Epithelial cell of esophagus (primary cell): ENCODE measurements around the gene RAX2.

ENCODE experiments used
- DNase-seq: peaks from one replicate; pipeline ENCODE4 v3.0.0; 2010; ENCODE audit warnings: low read depth
- H3K4me3 ChIP-seq: 2 replicates; pipeline ENCODE4 v1.5.1; 2011; ENCODE audit warnings: mild to moderate bottlenecking, low read length, control low read depth
- CTCF ChIP-seq: IDR thresholded peaks from 2 replicates; pipeline ENCODE4 v1.5.1; 2011; ENCODE audit warnings: low read depth, mild to moderate bottlenecking, low read length, control low read depth, inconsistent platforms; ENCODE audit not compliant: insufficient read depth; ENCODE audit errors: missing control alignments

Gene RAX2

GRCh38 chr19:3748965-3749364 is 23.1 kb downstream of the RAX2 start:
- TF ChIP-seq CTCF = no peak
- no peak overlapping the region for H3K4me3 ChIP-seq
- no peak for DNase-seq

- no peak for TF ChIP-seq CTCF
- no peak for DNase-seq
- H3K4me3 ChIP-seq = no peak overlapping the region
Observed at GRCh38 chr19:3746371-3747056, 25.5 kb downstream of the RAX2 start.

DNA sequence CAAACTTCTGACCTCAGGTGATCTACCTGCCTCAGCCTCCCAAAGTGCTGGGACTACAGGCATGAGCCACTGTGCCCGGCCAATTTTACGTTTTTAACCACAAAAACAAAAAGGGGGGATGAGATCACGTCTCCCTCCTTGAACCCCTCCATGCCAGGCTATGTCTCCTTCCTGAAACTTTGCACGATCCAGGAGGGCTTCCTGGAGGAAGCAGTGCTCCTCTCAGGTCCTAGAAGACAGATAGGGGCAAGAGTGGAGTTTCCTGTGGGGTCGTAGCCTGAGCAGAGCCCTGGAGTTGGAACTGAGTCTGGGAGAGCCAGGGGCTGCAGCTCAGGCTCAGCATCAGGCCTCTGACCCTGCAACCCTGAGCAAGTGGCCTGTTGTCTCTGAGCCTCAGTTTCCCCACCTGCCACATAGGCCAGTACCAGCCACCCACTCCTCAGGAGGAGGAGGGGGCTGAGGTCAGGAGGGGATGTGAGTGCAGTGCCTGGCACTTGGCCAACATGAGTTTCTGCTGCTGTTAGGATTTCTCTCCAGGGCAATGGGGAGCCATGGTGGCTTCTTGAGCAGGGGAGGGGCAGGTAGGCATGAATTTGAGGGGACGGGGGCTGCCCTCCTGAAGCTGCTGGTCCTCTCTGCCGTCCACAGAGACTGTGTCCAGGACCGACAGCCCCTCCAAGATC is 26.5 kb downstream of the RAX2 start:
- TF ChIP-seq CTCF = no peak
- no peak for DNase-seq
- no peak overlapping the region for H3K4me3 ChIP-seq

GRCh38 chr19:3743486-3743885 is 28.5 kb downstream of the RAX2 start:
- no peak overlapping the region for H3K4me3 ChIP-seq
- DNase-seq = no peak
- TF ChIP-seq CTCF = no peak

DNA sequence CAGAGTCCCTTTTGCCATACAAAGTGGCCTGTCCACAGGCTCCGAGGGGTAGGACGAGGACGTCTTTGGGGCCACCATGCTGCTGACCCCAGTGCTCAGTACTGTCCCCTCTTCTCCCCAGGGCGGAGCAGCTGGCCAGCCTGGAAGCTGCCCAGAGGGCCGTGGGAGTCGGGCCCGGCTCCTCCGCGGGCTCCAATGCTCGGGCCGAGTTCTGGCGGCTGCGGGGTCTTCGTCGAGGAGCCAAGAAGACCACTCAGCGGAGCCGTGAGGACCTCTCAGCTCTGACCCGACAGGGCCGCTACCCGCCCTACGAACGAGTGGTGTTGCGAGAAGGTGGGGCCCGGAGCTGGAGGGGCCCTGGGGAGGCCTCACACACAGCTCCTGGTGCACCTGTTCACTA is 31.6 kb downstream of the RAX2 start:
- TF ChIP-seq CTCF = no peak
- no peak for DNase-seq
- no peak overlapping the region for H3K4me3 ChIP-seq

DNA sequence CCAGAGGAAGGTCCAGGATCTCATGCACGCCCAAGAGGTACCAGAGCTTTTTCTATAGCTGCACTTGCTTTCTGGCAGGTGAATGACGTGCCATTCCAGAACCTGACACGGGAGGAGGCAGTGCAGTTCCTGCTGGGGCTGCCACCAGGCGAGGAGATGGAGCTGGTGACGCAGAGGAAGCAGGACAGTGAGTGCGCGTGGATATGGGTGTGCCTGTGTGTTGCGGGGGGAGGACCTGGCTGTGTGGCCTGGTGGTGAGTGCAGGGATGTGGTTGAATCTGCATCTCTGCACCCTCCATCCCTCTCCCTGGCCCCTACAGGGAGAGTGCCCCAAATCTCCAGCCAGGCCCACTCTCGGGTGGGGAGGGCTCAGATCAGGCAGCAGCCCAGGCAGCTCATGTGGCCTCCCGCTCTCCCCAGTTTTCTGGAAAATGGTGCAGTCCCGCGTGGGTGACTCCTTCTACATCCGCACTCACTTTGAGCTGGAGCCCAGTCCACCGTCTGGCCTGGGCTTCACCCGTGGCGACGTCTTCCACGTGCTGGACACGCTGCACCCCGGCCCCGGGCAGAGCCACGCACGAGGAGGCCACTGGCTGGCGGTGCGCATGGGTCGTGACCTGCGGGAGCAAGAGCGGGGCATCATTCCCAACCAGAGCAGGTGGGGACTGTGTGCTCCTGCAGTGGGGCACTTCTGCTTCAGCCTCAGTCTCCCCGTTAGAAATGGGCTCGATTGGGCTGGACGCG is 33.4 kb downstream of the RAX2 start:
- no peak for TF ChIP-seq CTCF
- H3K4me3 ChIP-seq = no peak overlapping the region
- DNase-seq = no peak
